Liver (tissue), 9 donors: ENCODE data around the gene HLA-DOB. TPM values are rescaled to one million over a fixed set of nuclear protein-coding genes. Genes with fewer than 3 reads are reported as not detected.

Experiments
- DNase-seq: peaks from one replicate; pipeline ENCODE4 v3.0.0-alpha.2; 2017; ENCODE audit warnings: low spot score
- H3K27ac ChIP-seq, 2 donors: one replicate each; pipeline ENCODE4 v1.7.0; 2013; ENCODE audit warnings: inconsistent platforms in 2 of 2, low read length in 2 of 2, control low read depth in 1 of 2, low read depth in 1 of 2, mild to moderate bottlenecking in 1 of 2
- H3K27me3 ChIP-seq, 4 donors: one replicate each; pipeline versions ENCODE4 v1.6.1 to v1.7.0; 2013; ENCODE audit warnings: low read length in 3 of 4, inconsistent platforms in 1 of 4, mild to moderate bottlenecking in 1 of 4, moderate library complexity in 1 of 4; ENCODE audit not compliant: control insufficient read depth in 4 of 4, insufficient read depth in 4 of 4
- H3K36me3 ChIP-seq, 4 donors: one replicate each; pipeline versions ENCODE4 v1.6.1 to v1.7.0; 2013; ENCODE audit warnings: low read length in 3 of 4, mild to moderate bottlenecking in 3 of 4, low read depth in 1 of 4, moderate library complexity in 1 of 4; ENCODE audit not compliant: control insufficient read depth in 4 of 4, insufficient read depth in 3 of 4
- H3K4me1 ChIP-seq, 4 donors: one replicate each; pipeline versions ENCODE4 v1.6.1 to v1.7.0; 2013; ENCODE audit warnings: low read length in 3 of 4, mild to moderate bottlenecking in 3 of 4, moderate library complexity in 1 of 4; ENCODE audit not compliant: control insufficient read depth in 4 of 4, insufficient read depth in 4 of 4
- H3K4me3 ChIP-seq, 3 donors: one replicate each; pipeline versions ENCODE4 v1.6.1 to v1.7.0; 2013; ENCODE audit warnings: low read length in 3 of 3, control low read depth in 1 of 3, low read depth in 1 of 3, mild to moderate bottlenecking in 1 of 3
- H3K9ac ChIP-seq, 2 donors: one replicate each; pipeline ENCODE4 v1.7.0; 2013; ENCODE audit warnings: low read length in 2 of 2, mild to moderate bottlenecking in 2 of 2, moderate library complexity in 2 of 2, control low read depth in 1 of 2, low read depth in 1 of 2
- H3K9me3 ChIP-seq, 4 donors: one replicate each; pipeline versions ENCODE4 v1.6.1 to v1.7.0; 2013; ENCODE audit warnings: low read length in 3 of 4; ENCODE audit not compliant: control insufficient read depth in 4 of 4
- ATF3 ChIP-seq: IDR thresholded peaks from 2 replicates; pipeline ENCODE4 v1.6.1; 2016; ENCODE audit warnings: antibody characterized with exemption
- CTCF ChIP-seq: fragments of 150-350 bp; IDR thresholded peaks from 2 replicates; pipeline ENCODE4 v1.5.1; 2017; ENCODE audit warnings: improper control_type of control experiment, low read depth, low read length; ENCODE audit not compliant: missing input control
- EGR1 ChIP-seq, 2 donors: IDR thresholded peaks; 2 replicates each; pipeline ENCODE4 v1.6.1; 2016 to 2018; ENCODE audit warnings: antibody characterized with exemption in 2 of 2, low read depth in 2 of 2
- FOXA1 ChIP-seq: IDR thresholded peaks from 2 replicates; pipeline ENCODE4 v1.6.1; 2016; ENCODE audit warnings: antibody characterized with exemption
- FOXA2 ChIP-seq: IDR thresholded peaks from 2 replicates; pipeline ENCODE4 v1.6.1; 2016; ENCODE audit warnings: antibody characterized with exemption
- GABPA ChIP-seq, 2 donors: IDR thresholded peaks in 1 of 2; conservative IDR thresholded peaks in 1 of 2; 2 replicates each; pipeline ENCODE4 v1.6.1; 2016; ENCODE audit warnings: antibody characterized with exemption in 2 of 2, mild to moderate bottlenecking in 1 of 2, moderate library complexity in 1 of 2
- HNF4G ChIP-seq: IDR thresholded peaks from 2 replicates; pipeline ENCODE4 v1.6.1; 2016; ENCODE audit warnings: antibody characterized with exemption
- JUND ChIP-seq, 2 donors: IDR thresholded peaks; 2 replicates each; pipeline ENCODE4 v1.6.1; 2016; ENCODE audit warnings: antibody characterized with exemption in 2 of 2
- MAX ChIP-seq: IDR thresholded peaks from 2 replicates; pipeline ENCODE4 v1.6.1; 2016; ENCODE audit warnings: antibody characterized with exemption
- RAD21 ChIP-seq, 2 donors: IDR thresholded peaks; 2 replicates each; pipeline ENCODE4 v1.6.1; 2016; ENCODE audit warnings: antibody characterized with exemption in 2 of 2, mild to moderate bottlenecking in 2 of 2
- REST ChIP-seq: IDR thresholded peaks from 2 replicates; pipeline ENCODE4 v1.6.1; 2016; ENCODE audit warnings: antibody characterized with exemption, mild to moderate bottlenecking
- RXRA ChIP-seq, 2 donors: IDR thresholded peaks; 2 replicates each; pipeline ENCODE4 v1.6.1; 2017 to 2018; ENCODE audit warnings: antibody characterized with exemption in 2 of 2, mild to moderate bottlenecking in 1 of 2
- SP1 ChIP-seq: IDR thresholded peaks from 2 replicates; pipeline ENCODE4 v1.6.1; 2018; ENCODE audit warnings: antibody characterized with exemption, mild to moderate bottlenecking
- TAF1 ChIP-seq: conservative IDR thresholded peaks from 2 replicates; pipeline ENCODE4 v1.6.1; 2016; ENCODE audit warnings: antibody characterized with exemption, mild to moderate bottlenecking
- YY1 ChIP-seq: IDR thresholded peaks from 2 replicates; pipeline ENCODE4 v1.6.1; 2016; ENCODE audit warnings: antibody characterized with exemption, mild to moderate bottlenecking
- ZBTB33 ChIP-seq: IDR thresholded peaks from 2 replicates; pipeline ENCODE4 v1.6.1; 2016; ENCODE audit warnings: antibody characterized with exemption
- WGBS: extraction: QIAGEN DNeasy Blood & Tissue Kit; methylation state at CpG from one replicate; pipeline ENCODE4 v1.1.7; 2013; 5-methylcytosine and 5-hydroxymethylcytosine counted together
- polyA plus RNA-seq, 2 donors: library from polyadenylated mRNA; stranded (reverse) in 1 of 2; unstranded in 1 of 2; fragments of 200-250 nt in 1 of 2; fragments of >200 nt in 1 of 2; fragmentation: Nextera tagmentation in 1 of 2; extraction: Ambion mirVana in 1 of 2; gene quantifications; one replicate each; pipeline versions ENCODE4 v1.2.1 to v1.2.3, GENCODE V29; 2013 to 2015
- total RNA-seq, 2 donors: library from RNA; depleted of rRNA; stranded (reverse); fragments of >200 nt; gene quantifications; one replicate each; pipeline ENCODE4 v1.2.3, GENCODE V29; 2014
- donor health status: healthy.
- donor health status: healthy.
- donor health status: healthy.
- donor health status: healthy.
- donor health status: healthy.

The HLA-DOB gene
- total and polyA plus RNA-seq, 4 donors, result 0.16 to 0.67 (median 0.25) TPM; not detected in 1

- TF ChIP-seq CTCF, result no peak
Observed at GRCh38 chr6:32772656-32773055, 44.1 kb downstream of the HLA-DOB start (continued).

GRCh38 chr6:32764048-32764447 is 52.8 kb downstream of the HLA-DOB start:
- 23% methylated on average over 1 of the region's 1 CpG for WGBS
- peaks cover 0 to 3% (median 1%) of the 10 kb centered on the region in 4 donors for H3K27me3 ChIP-seq
- no peaks in the 10 kb centered on the region for H3K36me3 ChIP-seq
- no peak overlapping the region for H3K4me3 ChIP-seq
- no peak for TF ChIP-seq FOXA2
- no peak for TF ChIP-seq JUND (IDR thresholded peaks at IDR 0.05)
- TF ChIP-seq HNF4G, result no peak
- TF ChIP-seq CTCF, result no peak
- no peak for TF ChIP-seq RAD21 (IDR thresholded peaks at IDR 0.05)
- TF ChIP-seq YY1, result no peak
- TF ChIP-seq TAF1, result no peak
- TF ChIP-seq MAX, result no peak
- TF ChIP-seq ATF3, result no peak
- TF ChIP-seq SP1, result no peak
- no peak for TF ChIP-seq ZBTB33
- no peak for TF ChIP-seq EGR1 (IDR thresholded peaks at IDR 0.05; ENCODE audit: low read depth in 2 of 2)
- no peak for TF ChIP-seq GABPA (IDR thresholded peaks at IDR 0.05 in 1 of 2, conservative IDR thresholded peaks at IDR 0.05 in 1 of 2)
- no peak for TF ChIP-seq RXRA (IDR thresholded peaks at IDR 0.05)
- no peak for TF ChIP-seq REST
- no peak for TF ChIP-seq FOXA1
- H3K9me3 ChIP-seq, result no peaks in the 10 kb centered on the region
- no peak for DNase-seq
- H3K9ac ChIP-seq, result no peak overlapping the region
- H3K4me1 ChIP-seq, result no peaks in the 10 kb centered on the region
- no peak overlapping the region for H3K27ac ChIP-seq
